ENCODE data around the gene AKT3.

DNA sequence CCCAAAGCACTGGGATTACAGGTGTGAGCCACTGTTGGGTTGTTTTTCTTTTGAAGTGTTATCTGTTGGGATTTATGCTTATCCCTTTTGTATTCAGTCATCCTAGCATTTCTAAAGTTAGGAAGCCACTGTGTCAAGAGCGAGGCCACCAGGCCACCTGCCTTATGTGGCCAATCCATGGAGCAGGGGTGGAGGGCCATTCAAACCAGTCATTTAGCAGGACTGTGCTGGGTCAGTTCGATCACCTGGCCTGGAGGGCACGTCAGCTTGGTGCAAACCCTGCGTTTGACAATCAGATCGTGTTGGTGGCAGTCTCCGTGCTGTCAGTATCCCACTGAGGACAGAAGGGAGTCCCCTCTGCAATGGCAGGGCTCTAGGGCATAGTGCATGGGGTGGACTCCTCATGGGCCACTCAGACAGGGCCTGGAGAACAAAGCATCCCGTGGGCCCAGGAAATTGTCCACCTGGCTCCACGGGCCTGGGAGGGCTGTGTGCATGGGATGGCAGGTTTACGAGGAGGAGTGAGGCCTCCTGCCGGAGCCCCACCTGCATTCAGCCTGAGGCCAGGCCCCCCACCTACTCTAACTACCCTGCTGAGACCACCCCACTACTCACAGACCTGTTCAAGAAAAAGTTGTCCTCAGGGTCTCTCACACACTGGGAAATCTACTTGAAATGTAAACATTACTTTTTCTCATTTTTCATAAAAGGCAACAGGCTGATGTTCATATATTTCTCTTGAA lies 351.9 kb downstream of the AKT3 start:
- TF ChIP-seq CTCF (IDR thresholded peaks at IDR 0.05; ENCODE audit: low read length), result no peak
- no peak for TF ChIP-seq EZH2 (optimal IDR thresholded peaks at IDR 0.05; ENCODE audit: low read depth, low read length)

Measured in MM.1S (cell line).